GM12875 (cell line): Measurements from ENCODE around the gene ASB7.

Experiments used
- H3K4me3 ChIP-seq: one replicate; pipeline ENCODE4 v1.5.1; 2011; ENCODE audit warnings: low read depth, low read length, control low read depth
- TF ChIP-seq, protein P1 (sequence below): IDR thresholded peaks from 2 replicates; pipeline ENCODE4 v1.5.1; 2011; ENCODE audit warnings: low read depth, mild to moderate bottlenecking, control low read depth, inconsistent platforms, low read length, moderate library complexity, borderline replicate concordance; ENCODE audit not compliant: insufficient read depth

Gene ASB7

GRCh38 chr15:100689131-100689899 lies 86.9 kb downstream of the ASB7 start:
- H3K4me3 ChIP-seq = no peak overlapping the region
- TF ChIP-seq, protein P1, sequence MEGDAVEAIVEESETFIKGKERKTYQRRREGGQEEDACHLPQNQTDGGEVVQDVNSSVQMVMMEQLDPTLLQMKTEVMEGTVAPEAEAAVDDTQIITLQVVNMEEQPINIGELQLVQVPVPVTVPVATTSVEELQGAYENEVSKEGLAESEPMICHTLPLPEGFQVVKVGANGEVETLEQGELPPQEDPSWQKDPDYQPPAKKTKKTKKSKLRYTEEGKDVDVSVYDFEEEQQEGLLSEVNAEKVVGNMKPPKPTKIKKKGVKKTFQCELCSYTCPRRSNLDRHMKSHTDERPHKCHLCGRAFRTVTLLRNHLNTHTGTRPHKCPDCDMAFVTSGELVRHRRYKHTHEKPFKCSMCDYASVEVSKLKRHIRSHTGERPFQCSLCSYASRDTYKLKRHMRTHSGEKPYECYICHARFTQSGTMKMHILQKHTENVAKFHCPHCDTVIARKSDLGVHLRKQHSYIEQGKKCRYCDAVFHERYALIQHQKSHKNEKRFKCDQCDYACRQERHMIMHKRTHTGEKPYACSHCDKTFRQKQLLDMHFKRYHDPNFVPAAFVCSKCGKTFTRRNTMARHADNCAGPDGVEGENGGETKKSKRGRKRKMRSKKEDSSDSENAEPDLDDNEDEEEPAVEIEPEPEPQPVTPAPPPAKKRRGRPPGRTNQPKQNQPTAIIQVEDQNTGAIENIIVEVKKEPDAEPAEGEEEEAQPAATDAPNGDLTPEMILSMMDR = no peak

DNA sequence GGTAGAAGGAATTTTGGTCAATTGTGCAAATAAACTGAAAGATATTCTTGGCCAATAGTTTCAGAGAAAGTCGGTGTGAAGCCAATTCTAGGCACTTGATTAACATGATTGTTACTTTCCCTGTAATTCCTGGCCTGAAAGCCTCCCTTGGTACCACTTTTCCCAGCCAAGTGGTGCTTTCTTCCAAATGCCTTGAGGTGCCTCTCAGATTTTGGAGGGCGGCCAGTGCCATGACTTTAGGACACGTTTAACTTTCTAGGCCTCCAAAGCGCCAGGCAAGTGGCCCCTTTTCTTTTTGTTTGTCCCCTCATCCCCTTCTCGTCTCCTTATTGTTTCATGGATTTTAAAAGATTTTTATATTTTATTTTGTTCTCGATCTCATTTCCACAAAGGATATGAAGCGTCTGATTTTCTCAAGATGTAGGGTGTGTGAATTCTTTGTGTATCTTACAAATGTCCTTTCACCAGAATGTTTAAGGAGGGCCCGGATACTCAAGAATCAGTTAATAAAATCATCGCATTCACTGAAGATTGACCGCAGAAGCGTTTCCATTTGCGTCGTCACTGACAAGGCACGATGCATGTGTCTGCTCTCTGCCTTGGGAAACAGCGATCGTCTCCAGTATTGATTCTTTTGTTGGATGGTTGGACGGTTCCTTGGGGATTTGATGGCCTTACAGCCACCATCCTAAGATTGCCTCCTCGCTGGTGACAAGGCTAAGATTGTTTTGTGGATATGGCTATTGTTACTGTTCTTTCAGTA lies 87.8 kb downstream of the ASB7 start:
- H3K4me3 ChIP-seq = no peak overlapping the region
- TF ChIP-seq, protein P1 = no peak

DNA sequence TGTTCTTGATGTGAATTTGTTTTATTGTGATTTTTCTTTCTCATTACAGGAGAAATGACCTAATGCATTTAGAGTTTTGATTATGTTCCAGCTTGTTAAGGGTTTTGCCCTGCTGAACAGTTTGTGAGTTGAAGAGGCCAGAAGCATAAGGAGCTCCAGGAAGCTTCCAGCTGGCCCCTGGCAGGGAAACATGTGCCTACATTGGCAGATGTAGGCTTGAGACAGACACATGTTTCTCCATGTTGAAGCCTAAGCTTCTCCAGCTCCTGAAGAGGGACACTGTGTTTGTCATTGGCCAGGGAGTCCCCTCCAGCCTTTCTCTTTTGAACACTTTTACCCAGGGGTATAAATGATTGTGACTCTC lies 88.4 kb downstream of the ASB7 start:
- TF ChIP-seq, protein P1 = no peak

DNA sequence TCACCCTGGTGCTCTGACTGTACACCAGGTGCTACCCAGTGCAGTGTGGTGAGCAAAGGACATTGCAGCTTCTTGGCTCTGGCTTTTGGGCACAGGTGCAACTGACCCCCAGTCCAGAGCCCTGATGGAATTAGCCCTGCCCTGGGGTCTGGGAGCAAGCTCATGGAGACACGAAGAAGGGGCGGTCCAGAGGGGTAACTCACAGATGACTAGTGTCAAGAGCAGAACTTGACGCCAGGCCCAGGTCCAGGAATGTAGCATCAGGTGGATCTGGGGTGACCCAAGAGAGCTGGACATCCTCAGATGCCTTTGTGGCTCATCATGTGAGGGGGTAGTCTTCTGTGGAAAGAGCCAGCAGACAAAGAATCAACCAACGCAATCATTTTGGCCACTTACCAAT lies 88.9 kb downstream of the ASB7 start:
- TF ChIP-seq, protein P1 = no peak
- no peak overlapping the region for H3K4me3 ChIP-seq

More for the DNA sequence above, 88.4 kb downstream of the ASB7 start:
- no peak overlapping the region for H3K4me3 ChIP-seq

DNA sequence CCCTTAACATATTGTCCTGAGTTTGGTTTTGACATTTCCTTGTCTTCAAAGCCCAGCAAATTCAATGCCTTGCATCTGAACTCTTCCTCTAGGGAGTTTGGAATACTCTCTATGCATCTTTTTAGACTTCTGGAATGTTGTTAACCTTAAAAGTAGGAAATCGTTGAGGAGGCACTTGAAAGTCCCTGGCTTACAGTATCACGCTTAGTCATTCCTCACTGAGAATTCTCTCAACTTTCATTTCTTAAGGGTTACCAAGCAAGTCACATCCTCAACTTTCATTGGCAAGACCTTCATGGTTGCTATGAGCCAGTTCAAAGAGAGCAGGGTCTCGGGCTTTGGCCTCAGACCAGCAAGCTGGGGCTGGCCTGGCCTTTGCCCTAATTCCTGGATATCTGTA lies 89.9 kb downstream of the ASB7 start:
- TF ChIP-seq, protein P1 = no peak
- H3K4me3 ChIP-seq = no peak overlapping the region

DNA sequence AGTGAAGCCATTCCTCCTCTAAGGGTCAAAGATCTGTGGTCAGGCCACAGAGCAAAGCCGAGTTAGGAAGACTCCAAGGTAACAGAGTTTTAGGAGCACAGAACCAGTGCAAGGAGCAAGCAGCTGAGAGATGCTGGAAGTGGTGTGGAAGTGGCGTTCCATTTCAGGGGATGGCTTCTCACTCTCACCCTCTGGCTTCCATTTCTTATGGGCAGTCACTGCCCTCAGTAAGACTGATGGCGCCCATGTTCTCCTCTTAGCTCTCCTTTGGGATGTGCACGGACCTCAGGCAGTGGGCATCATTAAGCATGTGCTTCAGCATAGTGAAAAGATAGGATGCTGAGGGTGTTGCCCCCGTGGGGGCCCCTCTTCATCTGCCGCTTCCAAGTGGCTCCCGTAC lies 90.3 kb downstream of the ASB7 start:
- TF ChIP-seq, protein P1 = no peak
- H3K4me3 ChIP-seq = no peak overlapping the region

GRCh38 chr15:100693451-100693850 lies 91.1 kb downstream of the ASB7 start:
- TF ChIP-seq, protein P1 = no peak

More at GRCh38 chr15:100693451-100693850, 91.1 kb downstream of the ASB7 start:
- no peak overlapping the region for H3K4me3 ChIP-seq
